K562 (cell line): Measurements from ENCODE around the gene USP2.

ENCODE experiments used
- CBX8 ChIP-seq: fragments of 200-600 bp; sonication (generic); IDR thresholded peaks from 2 replicates; pipeline ENCODE4 v1.6.1; 2012; ENCODE audit warnings: borderline replicate concordance, mixed run types, low read depth, mild to moderate bottlenecking, moderate library complexity, mixed read lengths, low read length, control low read depth, inconsistent platforms; ENCODE audit not compliant: poor library complexity, severe bottlenecking; ENCODE audit errors: extremely low read depth
- CTCF ChIP-seq, 3 experiments: IDR thresholded peaks in 2 of 3; conservative IDR thresholded peaks in 1 of 3; 2 replicates each; pipeline ENCODE4 v1.5.1; 2011 to 2012; ENCODE audit warnings: low read length in 3 of 3, mild to moderate bottlenecking in 3 of 3, control low read depth in 2 of 3, improper control_type of control experiment in 1 of 3, inconsistent platforms in 1 of 3, low read depth in 1 of 3, mixed read lengths in 1 of 3, moderate library complexity in 1 of 3; ENCODE audit not compliant: insufficient read depth in 2 of 3
- E2F5 ChIP-seq: sonication (generic); formaldehyde crosslinking; IDR thresholded peaks from 2 replicates; pipeline ENCODE4 v1.8.0; 2022; ENCODE audit warnings: mild to moderate bottlenecking, missing genetic modification reagents
- MYNN ChIP-seq, 2 experiments: sonication (generic); formaldehyde crosslinking in 1 of 2; IDR thresholded peaks; 2 replicates each; pipeline versions ENCODE4 v1.5.0 to v1.6.1; 2016 to 2020; ENCODE audit warnings: antibody characterized with exemption in 1 of 2, missing genetic modification reagents in 1 of 2
- PATZ1 ChIP-seq: fragments of 250-450 bp; sonication (Bioruptor Pico); IDR thresholded peaks from 2 replicates; pipeline ENCODE4 v1.5.0; 2020; ENCODE audit warnings: mild to moderate bottlenecking, borderline replicate concordance
- POLR3G ChIP-seq: IDR thresholded peaks from 2 replicates; pipeline ENCODE4 v1.6.1; 2011; ENCODE audit not compliant: insufficient read length, insufficient replicate concordance; ENCODE audit errors: extremely low read depth
- RNF219 ChIP-seq: fragments of 250-450 bp; sonication (Bioruptor Pico); IDR thresholded peaks from 2 replicates; pipeline ENCODE4 v1.5.0; 2022; ENCODE audit warnings: mild to moderate bottlenecking
- ZKSCAN1 ChIP-seq: fragments of 150-350 bp; IDR thresholded peaks from 2 replicates; pipeline ENCODE4 v1.6.1; 2016; ENCODE audit warnings: low read depth, low read length
- ZNF280B ChIP-seq: fragments of 250-450 bp; sonication (Bioruptor Pico); IDR thresholded peaks from 2 replicates; pipeline ENCODE4 v1.5.1; 2021; ENCODE audit warnings: mild to moderate bottlenecking

GRCh38 chr11:119309953-119310681, 71.4 kb downstream of the USP2 start:
- no peak for TF ChIP-seq ZNF280B (CRISPR knock-in tag)
- TF ChIP-seq ZKSCAN1, result no peak
- TF ChIP-seq CTCF (IDR thresholded peaks at IDR 0.05 in 2 of 3, conservative IDR thresholded peaks at IDR 0.05 in 1 of 3; ENCODE audit: insufficient read depth in 2 of 3, low read depth in 1 of 3, low read length in 3 of 3), result no peak
- TF ChIP-seq MYNN (IDR thresholded peaks at IDR 0.05), result no peak
- TF ChIP-seq MYNN (CRISPR knock-in tag; IDR thresholded peaks at IDR 0.05), result no peak
- no peak for TF ChIP-seq RNF219 (CRISPR knock-in tag)
- TF ChIP-seq POLR3G, result no peak
- no peak for TF ChIP-seq CBX8
- no peak for TF ChIP-seq PATZ1 (CRISPR knock-in tag)
- TF ChIP-seq E2F5 (CRISPR knock-in tag), result no peak
